Loucy (cell line): ENCODE measurements around the gene SH2D4B.

Experiments used
- H2AFZ ChIP-seq: fragments of 200-600 bp; sonication (generic); 2 replicates; pipeline ENCODE4 v1.6.0; 2016; ENCODE audit warnings: antibody characterized with exemption, mild to moderate bottlenecking, low read length, moderate library complexity
- H3F3A ChIP-seq: fragments of 200-600 bp; 2 replicates; pipeline ENCODE4 v1.6.0; 2016; ENCODE audit warnings: antibody characterized with exemption, low read depth, mild to moderate bottlenecking
- H3K27me3 ChIP-seq: fragments of 200-600 bp; sonication (generic); 2 replicates; pipeline ENCODE4 v1.6.1; 2014; ENCODE audit warnings: low read length, mild to moderate bottlenecking; ENCODE audit not compliant: insufficient read depth, poor library complexity, severe bottlenecking
- H3K36me3 ChIP-seq: fragments of 200-600 bp; sonication (generic); 2 replicates; pipeline ENCODE4 v1.6.1; 2016; ENCODE audit warnings: low read length; ENCODE audit not compliant: insufficient read depth
- H3K4me1 ChIP-seq: fragments of 200-600 bp; sonication (generic); 2 replicates; pipeline ENCODE4 v1.5.1; 2014; ENCODE audit warnings: low read length, mild to moderate bottlenecking; ENCODE audit not compliant: insufficient read depth, poor library complexity, severe bottlenecking
- H3K4me2 ChIP-seq: fragments of 200-600 bp; sonication (generic); 2 replicates; pipeline ENCODE4 v1.6.0; 2014; ENCODE audit warnings: antibody characterized with exemption, low read length, low read depth, mild to moderate bottlenecking; ENCODE audit not compliant: poor library complexity, severe bottlenecking
- H3K4me3 ChIP-seq: fragments of 200-600 bp; sonication (generic); 2 replicates; pipeline ENCODE4 v1.5.1; 2014; ENCODE audit warnings: low read length, mild to moderate bottlenecking, mixed read lengths; ENCODE audit not compliant: poor library complexity, severe bottlenecking
- H3K79me2 ChIP-seq: fragments of 200-600 bp; sonication (generic); 2 replicates; pipeline ENCODE4 v1.6.1; 2014; ENCODE audit warnings: low read length; ENCODE audit not compliant: insufficient read depth
- H3K9ac ChIP-seq: fragments of 200-600 bp; sonication (generic); 2 replicates; pipeline ENCODE4 v1.6.0; 2014; ENCODE audit warnings: mild to moderate bottlenecking, low read depth, low read length, moderate library complexity; ENCODE audit not compliant: poor library complexity, severe bottlenecking
- H3K9me2 ChIP-seq: fragments of 200-600 bp; sonication (generic); replicated peaks from 2 replicates; pipeline ENCODE4 v1.6.1; 2016; ENCODE audit warnings: low read depth, low read length, mixed read lengths
- H3K9me3 ChIP-seq: fragments of 200-600 bp; sonication (generic); 2 replicates; pipeline ENCODE4 v1.6.1; 2014; ENCODE audit warnings: mild to moderate bottlenecking, antibody characterized with exemption, low read length, low read depth; ENCODE audit not compliant: insufficient read depth
- H4K20me1 ChIP-seq: fragments of 200-600 bp; sonication (generic); 2 replicates; pipeline ENCODE4 v1.6.0; 2014; ENCODE audit warnings: antibody characterized with exemption, low read length, mild to moderate bottlenecking; ENCODE audit not compliant: insufficient read depth, poor library complexity, severe bottlenecking
- CTCF ChIP-seq: fragments of 200-600 bp; sonication (generic); conservative IDR thresholded peaks from 2 replicates; pipeline ENCODE4 v1.5.1; 2014; ENCODE audit warnings: mild to moderate bottlenecking, antibody characterized with exemption, low read length
- EZH2phosphoT487 ChIP-seq: fragments of 200-600 bp; IDR thresholded peaks from 2 replicates; pipeline ENCODE4 v1.6.1; 2018; ENCODE audit warnings: antibody characterized with exemption, mild to moderate bottlenecking, moderate library complexity, borderline replicate concordance

SH2D4B gene

GRCh38 chr10:80655898-80656297 is 118.2 kb downstream of the SH2D4B start:
- TF ChIP-seq CTCF: no peak
- TF ChIP-seq EZH2phosphoT487: no peak
- Histone ChIP-seq H3K9ac (no peak overlapping the region), H3K36me3 (no peaks in the 10 kb centered on the region), H3K79me2 (no peaks in the 10 kb centered on the region), H3K4me1 (no peaks in the 10 kb centered on the region), H3K4me2 (no peak overlapping the region), H2AFZ (no peak overlapping the region), H3F3A (no peaks in the 10 kb centered on the region), H3K4me3 (no peak overlapping the region), H3K9me3 (peaks cover 12% of the 10 kb centered on the region; the same call in 1 of the 2 replicates), H3K9me2 (no peaks in the 10 kb centered on the region), H4K20me1 (no peaks in the 10 kb centered on the region), H3K27me3 (no peaks in the 10 kb centered on the region)

DNA sequence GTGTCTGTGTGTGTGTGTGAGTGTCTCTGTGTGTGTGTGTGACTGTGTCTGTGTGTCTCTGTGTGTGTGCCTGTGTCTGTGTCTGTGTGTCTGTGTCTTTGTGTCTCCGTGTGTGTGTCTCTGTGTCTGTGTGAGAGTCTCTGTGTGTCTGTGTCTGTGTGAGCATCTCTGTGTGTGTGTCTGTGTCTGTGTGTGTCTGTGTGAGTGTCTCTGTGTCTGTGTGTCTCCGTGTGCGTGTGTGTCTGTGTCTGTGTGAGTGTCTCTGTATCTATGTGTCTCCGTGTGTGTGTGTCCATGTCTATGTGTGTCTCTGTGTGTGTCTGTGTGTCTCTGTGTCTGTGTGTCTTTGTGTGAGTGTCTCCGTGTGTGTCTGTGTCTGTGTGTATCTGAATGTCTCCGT is 120.4 kb downstream of the SH2D4B start:
- Histone ChIP-seq H3F3A (no peaks in the 10 kb centered on the region), H2AFZ (no peak overlapping the region), H3K9ac (no peak overlapping the region), H3K27me3 (no peaks in the 10 kb centered on the region), H3K79me2 (no peaks in the 10 kb centered on the region), H3K9me2 (no peaks in the 10 kb centered on the region), H3K4me2 (no peak overlapping the region), H4K20me1 (no peaks in the 10 kb centered on the region), H3K4me3 (no peak overlapping the region), H3K4me1 (peaks cover 4% of the 10 kb centered on the region), H3K9me3 (peaks cover 12% of the 10 kb centered on the region; the same call in 1 of the 2 replicates), H3K36me3 (no peaks in the 10 kb centered on the region)
- TF ChIP-seq CTCF: no peak
- TF ChIP-seq EZH2phosphoT487: no peak

GRCh38 chr10:80659289-80659688 is 121.6 kb downstream of the SH2D4B start:
- Histone ChIP-seq H3K79me2 (no peaks in the 10 kb centered on the region), H4K20me1 (no peaks in the 10 kb centered on the region), H3K4me2 (no peak overlapping the region), H3K9ac (no peak overlapping the region), H3K9me2 (no peaks in the 10 kb centered on the region), H3F3A (no peaks in the 10 kb centered on the region), H3K4me3 (no peak overlapping the region), H3K27me3 (no peaks in the 10 kb centered on the region), H3K36me3 (no peaks in the 10 kb centered on the region), H2AFZ (no peak overlapping the region), H3K9me3 (peaks cover 10% of the 10 kb centered on the region; the same call in 1 of the 2 replicates), H3K4me1 (peaks cover 4% of the 10 kb centered on the region)
- TF ChIP-seq EZH2phosphoT487 (no peak), CTCF (no peak)
